Stimulated activated CD8-positive, alpha-beta memory T cell treated with anti-CD3 and anti-CD28 coated beads, Interleukin-15, amount 100 ng/mL, for 24 hours (primary cell): ENCODE results near the gene CDC25B.
"Not testable (repeated sequence)": the region's sequence is repeated elsewhere in the genome, so short reads cannot be mapped to it uniquely, and the experiment has no call there.

ENCODE experiments used
- DNase-seq: peaks from one replicate; pipeline ENCODE4 v3.0.0-alpha.2; 2020; ENCODE audit warnings: low read depth

CDC25B gene

DNA sequence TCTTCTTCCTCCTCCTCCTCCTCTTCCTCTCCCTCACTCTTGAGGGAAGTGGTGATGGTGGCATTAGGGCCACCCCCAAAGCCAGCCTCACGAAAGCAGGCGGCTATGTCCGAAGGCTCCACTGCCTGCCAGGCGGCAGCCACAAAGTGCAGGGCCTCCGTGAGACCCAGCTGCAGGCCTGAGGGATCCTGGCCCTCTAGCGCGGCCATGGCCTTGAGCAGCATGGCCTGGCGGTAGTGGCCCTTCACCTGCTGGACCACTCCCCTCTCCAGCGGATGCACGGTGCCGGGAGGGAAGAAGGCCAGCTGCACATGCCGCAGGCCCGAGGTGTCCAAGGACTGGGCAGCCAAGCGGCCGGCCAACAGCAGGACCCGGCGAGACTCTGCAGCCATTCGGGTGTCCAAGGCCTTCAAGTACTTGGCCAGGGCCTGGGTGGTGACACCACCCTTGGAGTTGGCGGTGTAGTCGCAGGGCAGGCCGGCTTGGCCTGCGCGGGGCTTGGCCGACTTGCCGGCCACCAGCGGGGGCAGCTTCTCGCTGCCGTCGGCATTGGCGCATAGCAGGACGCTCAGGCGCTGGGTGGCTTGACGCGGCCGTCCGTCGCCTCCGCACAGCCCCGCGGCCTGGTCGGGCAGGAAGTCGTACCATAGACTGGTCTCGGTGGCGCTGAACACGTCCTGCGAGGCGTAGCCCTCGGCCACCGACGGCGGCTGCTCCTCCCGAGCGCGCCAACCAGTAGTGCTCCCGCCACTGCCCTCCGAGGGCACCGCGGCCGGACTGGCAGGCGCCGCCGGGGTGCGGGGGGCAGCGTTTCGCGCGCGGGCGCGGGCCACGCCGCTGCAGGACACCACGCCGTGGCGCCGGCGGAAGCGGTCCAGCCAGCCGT is 10.6 kb upstream of the CDC25B start:
- DNase-seq = no peak

DNA sequence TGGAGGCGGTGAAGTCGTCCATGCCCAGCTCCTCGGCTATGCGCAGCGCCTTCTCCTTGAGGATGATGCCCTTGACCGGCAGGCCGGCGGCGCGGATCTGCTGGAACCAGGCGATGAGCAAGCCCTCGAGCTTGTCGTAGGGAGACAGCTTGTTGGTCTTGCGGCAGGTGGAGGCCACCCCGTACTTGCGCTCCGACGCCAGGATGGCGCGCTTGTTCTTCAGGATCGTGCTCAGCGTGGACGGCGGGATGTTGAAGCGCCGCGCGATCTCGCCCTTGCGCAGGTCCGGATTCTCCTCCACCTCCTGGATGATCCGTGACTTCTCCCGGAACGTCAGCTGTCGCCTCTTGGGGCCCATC is 10.0 kb upstream of the CDC25B start:
- DNase-seq = no peak

DNA sequence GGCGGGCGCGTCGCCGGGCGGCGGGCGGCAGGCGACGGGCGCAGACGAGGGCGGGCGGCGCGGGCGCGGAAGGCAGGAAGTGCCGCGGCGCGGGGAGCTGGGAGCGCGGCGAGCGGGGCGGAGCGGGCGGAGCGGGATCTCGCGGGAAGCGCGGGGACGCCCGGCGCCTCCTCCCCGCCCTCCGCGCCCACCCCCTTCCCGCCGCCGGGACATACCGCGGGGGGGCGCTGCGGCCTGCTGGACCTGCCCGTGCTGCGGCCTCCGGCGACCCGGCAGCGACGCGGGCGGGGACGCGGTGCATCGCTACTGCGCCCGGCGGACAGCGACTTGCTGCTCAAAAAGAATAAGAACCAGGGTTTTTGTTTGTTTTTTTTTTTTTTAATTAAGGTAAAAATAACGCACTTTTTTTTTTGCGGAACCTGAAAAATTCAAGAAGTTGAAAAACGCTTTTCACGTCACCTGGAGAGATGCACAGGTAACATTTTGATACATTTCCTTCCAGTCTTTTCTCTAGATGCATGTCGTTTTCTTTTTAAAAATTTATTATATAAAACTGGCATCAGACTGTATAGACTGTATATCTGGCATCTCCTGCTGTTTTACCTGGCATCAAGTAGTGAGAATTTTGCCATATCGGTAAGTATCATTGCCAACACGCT is 9.3 kb upstream of the CDC25B start, which contains the start of gene CENPB:
TSS of gene CENPB (minus strand) at position 76 of the 659 bp plus-strand sequence. CDS start 257 bp downstream, outside the sequence.
- DNase-seq = peak; percentile 85

DNA sequence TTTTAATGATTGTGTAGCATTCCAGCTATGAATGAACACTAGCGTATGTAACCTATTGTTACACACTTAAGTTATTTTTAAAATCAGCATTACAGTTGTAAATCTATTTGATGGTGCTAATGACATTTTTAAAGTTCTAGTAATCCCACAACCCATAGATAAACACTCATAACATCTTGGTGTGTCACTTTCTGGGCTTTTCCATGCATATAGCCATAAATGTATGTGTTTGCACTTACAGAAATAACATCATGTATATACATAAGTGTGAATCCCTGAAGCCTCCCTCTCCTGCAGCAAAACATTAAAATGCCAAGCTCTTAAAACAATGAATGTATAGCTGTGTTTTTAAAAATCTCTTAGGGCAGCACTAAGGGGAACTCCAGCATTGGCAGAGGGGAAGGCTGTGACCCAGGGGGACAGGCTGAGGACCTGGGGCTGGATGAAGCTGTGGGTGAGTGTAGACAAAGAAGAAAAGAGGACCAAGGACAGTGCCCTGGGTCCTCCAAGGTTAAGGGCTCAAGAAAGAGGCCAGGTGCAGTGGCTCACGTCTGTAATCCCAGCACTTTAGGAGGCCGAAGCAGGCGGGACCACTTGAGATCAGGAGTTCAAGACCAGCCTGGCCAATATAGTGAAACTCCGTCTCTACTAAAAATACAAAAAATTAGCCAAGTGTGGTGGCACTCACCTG is 8.6 kb upstream of the CDC25B start:
- no peak for DNase-seq

DNA sequence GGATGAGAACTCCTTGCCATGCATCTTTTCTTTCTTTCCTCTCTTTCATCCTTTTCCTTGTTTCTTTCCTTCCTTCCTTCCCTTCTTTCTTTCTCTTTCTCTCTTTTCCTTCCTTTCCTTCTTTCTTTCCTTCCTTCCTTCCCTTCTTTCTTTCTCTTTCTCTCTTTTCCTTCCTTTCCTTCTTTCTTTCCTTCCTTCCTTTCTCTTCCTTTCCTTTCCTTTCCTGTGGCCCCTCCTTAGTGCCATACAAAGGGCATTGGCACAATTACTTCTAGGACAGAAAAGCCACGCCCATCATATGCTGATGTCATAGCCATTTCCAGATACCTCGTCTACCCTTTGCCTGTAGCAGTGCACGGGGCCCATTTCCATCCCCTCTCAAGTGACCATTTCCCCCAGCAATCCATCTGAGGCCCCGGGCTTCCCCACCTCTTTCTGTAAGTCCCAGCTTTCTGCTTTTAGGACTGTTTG is 7.4 kb upstream of the CDC25B start:
- no peak for DNase-seq

DNA sequence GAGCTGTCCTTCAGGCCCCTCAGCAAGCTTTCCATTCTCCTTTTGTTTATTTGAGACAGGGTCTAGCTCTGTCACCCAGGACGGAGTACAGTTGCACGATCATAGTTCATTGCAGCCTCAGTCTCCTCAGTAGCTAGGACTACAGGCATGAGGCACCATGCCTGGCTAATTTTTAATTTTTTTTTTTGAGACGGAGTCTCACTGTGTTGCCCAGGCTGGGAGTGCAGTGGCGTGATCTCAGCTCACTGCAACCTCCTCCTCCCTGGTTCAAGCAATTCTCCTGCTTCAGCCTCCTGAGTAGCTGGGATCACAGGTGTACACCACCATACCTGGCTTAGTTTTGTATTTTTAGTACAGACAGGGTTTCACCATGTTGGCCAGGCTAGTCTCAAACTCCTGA is 6.9 kb upstream of the CDC25B start:
- not testable (repeated sequence) for DNase-seq

DNA sequence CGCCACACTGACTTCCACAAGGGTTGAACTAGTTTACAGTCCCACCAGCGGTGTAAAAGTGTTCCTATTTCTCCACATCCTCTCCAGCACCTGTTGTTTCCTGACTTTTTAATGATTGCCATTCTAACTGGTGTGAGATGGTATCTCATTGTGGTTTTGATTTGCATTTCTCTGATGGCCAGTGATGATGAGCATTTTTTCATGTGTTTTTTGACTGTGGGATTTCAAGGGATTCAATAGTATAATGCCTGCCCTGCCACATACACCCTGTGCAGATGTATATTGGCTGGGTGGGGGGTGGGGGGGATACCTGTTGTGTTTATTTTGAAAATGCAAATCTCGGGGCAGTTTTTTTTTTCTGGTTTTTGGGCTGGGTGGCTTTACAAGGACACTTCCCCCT is 1.9 kb upstream of the CDC25B start:
- DNase-seq = not testable (repeated sequence)

DNA sequence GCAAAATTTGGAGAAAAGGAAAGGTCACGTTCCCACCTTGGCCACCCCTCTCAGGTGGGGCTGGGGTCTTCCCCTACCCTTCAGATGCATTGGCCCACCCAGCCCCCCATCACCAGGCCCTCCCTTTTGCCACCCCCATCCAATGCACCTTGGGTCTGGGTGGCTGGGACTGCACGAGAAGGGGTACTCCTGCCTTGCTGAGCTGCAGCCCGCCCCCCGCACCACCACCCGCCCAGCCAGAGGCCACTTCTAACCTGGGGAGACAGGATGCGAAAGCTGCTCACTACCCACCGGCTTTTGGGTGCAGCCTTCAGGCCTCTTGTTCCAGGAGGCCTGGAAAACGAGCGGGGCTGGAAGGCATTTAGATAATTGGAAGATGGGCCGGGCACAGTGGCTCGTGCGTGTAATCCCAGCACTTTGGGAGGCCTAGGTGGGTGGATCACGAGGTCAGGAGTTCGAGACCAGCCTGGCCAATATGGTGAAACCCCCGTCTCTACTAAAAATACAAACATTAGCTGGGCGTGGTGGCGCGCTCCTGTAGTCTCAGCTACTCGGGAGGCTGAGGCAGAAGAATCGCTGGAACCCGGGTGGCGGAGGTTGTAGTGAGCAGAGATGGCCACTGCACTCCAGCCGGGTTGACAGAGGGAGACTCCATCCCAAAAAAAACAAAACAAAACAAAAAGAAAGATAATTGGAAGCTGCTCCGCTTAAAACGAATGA is 1.2 kb upstream of the CDC25B start:
- no peak for DNase-seq

DNA sequence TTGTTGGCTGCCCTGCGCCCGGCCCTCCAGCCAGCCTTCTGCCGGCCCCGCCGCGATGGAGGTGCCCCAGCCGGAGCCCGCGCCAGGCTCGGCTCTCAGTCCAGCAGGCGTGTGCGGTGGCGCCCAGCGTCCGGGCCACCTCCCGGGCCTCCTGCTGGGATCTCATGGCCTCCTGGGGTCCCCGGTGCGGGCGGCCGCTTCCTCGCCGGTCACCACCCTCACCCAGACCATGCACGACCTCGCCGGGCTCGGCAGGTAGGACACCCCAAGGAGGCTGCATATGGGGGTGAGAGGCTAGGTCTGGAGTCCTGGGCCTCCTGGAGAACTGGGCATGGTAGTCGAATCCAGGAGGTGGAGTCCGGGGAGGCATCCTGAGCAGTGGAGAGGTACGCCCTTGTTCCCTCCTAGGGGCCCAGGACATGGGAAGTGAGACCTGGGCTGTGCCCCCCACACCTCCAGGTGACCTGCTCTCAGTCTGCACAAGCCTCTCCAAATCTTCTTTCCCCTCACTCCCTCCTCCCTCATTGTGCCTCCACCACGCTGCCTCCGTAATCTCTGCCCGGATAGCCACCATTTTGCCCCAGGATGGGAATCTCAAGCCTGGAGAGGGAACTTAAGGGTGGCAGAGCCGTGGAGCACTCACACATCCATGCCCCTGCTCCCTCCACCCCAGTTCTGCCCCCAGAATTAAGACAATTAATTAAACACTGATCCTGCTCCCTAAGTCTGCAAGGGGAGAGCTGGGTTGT is 541 bp downstream of the CDC25B start:
- no peak for DNase-seq

DNA sequence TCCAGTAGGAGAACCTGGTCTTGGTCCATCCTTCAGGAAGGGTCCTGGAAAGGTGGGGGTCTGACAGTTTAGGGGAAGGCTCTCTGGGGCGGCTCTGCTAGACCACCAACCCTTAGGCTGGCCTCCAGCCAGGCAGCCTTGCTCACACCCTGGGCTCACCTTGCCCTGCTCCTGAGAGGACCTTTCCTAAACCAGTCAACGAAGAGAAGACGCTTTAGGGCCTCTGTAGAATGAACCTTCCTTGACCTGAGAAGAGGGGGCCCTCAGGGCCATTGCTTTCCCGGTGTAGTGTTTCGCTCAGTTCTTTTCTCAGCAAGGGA is 1.1 kb downstream of the CDC25B start:
- no peak for DNase-seq

DNA sequence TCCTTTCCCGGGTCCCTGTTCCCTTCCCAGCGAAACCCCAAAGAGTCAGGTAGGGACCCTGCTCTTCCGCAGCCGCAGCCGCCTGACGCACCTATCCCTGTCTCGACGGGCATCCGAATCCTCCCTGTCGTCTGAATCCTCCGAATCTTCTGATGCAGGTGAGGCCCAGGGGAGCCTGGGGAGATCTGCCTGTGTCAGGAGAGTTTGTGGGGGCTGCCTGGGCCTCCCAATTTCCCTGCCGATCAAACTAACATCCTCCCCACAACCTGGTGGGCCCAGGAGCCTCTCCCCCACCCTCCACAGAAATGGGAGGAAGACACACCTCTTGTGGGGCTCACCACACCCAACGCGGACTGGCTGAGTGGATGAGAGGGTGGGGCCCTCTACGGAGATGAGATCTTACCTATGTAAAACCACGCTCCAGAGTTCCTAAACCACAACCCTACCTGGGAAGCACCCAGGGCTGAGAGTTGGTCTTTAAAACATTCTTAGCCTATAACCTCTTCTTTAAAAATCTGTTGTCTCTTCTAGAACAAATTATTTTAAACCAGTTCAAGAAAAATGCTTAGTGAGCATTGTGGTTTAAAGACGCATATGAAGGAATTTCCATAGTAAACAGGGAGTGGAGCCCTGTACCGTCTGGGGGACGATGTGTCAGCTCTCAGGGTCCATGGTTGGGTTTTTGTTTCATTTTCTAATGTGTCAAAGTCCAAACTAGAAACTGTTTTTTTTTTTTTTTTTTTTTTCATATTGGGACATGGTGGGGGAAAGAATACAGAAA is 1.7 kb downstream of the CDC25B start:
- DNase-seq = no peak

DNA sequence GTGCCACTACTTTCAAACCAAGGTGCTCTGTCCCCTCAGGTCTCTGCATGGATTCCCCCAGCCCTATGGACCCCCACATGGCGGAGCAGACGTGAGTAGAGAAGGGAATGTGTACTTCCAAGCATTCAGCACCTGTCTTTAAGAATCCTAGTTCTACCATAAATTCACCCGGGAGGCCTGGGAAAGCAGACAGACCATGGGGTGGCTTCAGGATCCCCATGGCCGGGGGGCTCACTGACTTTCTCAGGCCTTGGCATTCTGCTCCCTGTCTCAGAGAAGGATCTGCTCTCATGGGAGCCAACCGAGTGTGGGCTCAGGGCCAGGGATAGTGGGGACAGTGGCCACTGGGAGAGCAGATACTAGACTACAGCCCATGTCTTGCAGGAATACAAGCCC is 2.3 kb downstream of the CDC25B start:
- DNase-seq = no peak

DNA sequence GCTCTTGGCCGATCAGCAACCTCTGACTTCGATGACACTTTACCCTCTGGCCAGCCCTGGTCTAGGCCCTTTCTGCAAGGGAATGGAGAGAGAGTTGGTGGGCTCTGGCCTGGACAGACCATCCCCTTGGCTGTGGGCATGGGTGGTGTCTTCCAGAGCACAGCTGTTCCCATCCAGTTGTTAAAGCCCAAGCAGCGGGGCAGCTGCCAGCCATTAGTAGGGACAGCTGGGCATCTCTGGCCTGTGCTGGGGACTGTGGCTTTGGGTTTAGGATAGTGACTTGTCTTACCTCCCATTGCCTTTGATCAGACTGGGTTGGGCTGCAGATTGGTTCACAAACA is 2.8 kb downstream of the CDC25B start:
- no peak for DNase-seq

DNA sequence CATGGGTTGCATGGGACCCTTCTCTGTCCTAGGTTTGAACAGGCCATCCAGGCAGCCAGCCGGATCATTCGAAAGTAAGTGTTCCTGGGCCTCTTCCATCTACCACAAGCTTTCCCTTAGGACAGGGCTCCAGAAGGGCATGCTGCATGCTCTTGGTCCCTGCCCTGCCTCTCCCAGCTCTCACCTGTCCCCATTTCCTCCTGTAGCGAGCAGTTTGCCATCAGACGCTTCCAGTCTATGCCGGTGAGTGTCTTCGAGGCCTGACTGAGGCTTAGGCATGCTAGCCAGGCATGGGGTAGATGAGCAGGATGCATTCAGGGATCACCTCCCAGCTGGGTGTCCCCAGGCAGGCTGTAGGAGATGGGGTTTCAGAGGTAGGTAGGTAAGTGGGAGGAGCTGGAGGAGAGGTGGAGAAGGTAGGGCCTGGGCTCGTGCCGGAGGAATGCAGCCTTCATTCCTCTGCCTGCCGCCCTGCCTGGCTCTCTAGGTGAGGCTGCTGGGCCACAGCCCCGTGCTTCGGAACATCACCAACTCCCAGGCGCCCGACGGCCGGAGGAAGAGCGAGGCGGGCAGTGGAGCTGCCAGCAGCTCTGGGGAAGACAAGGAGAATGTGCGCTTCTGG is 4.3 kb downstream of the CDC25B start:
- no peak for DNase-seq

DNA sequence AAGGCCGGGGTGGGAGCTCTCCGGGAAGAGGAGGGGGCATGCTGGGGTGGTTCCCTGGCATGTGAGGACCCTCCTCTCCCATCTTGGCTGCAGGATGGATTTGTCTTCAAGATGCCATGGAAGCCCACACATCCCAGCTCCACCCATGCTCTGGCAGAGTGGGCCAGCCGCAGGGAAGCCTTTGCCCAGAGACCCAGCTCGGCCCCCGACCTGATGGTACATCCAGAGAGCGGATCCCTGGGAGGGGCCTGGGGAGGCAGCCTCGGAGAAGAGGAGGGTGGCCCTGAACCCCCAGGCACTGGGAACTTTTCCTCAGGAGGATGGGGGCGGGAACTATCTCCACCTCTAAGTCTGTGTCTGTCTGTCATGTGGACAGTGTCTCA is 4.8 kb downstream of the CDC25B start:
- no peak for DNase-seq

DNA sequence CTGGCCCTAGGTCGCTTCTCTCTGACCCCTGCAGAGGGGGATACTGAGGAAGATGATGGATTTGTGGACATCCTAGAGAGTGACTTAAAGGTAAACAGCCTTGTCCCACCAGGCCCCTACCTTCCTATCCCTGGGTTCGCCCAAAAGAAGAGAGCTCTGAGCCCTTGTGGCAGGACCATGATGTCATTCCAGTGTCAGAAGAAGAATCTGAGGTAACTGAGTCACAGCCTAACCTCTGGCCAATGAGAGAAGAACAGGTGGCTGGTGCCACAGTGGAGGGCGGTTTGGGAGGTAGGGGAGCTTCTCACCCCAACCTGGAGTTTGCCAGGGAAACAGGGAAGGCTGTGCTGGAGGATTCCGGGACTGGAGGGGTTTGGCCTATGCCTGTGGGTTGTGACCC is 5.2 kb downstream of the CDC25B start:
- no peak for DNase-seq

DNA sequence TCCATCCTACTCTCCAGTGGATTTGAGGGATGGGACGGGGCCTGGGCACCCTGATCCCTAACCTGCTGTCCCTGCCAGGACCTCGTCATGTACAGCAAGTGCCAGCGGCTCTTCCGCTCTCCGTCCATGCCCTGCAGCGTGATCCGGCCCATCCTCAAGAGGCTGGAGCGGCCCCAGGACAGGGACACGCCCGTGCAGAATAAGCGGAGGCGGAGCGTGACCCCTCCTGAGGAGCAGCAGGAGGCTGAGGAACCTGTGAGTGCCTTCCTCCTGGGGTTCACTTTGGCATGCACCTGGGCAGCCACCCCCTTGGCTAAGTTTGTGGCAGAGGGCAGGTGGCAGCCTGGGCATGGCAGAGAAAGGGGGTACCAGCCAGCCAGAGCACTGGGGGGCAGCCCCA is 5.7 kb downstream of the CDC25B start:
- DNase-seq = no peak

DNA sequence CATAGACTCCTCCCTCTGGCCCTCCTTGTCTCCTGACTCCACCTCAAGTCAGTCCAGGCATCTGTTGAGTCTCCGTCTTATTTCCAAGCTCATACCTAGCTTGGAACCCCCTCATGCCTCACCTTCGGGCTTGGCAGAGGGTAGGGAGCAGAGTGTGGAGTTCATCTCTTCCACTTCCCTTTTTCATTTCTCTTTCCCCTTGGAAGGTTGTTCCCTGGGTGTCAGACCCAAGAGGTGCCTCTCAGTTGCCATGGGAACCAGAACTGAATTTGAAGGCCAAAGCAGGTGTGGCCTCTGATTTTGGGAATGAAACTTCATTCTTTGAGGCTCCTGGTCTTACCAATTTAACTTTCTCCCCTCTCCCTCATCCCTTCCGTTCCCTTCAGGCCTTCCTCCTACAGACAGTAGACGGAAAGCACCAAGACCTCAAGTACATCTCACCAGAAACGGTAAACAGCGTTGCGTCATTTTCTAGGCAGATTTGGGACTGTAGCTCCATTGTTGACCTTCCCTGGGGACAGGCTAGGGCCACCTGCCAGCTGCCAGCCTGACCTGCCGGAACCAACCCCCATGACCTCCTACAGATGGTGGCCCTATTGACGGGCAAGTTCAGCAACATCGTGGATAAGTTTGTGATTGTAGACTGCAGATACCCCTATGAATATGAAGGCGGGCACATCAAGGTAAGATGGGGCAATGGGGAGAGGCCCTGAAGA is 6.6 kb downstream of the CDC25B start:
- DNase-seq = no peak

DNA sequence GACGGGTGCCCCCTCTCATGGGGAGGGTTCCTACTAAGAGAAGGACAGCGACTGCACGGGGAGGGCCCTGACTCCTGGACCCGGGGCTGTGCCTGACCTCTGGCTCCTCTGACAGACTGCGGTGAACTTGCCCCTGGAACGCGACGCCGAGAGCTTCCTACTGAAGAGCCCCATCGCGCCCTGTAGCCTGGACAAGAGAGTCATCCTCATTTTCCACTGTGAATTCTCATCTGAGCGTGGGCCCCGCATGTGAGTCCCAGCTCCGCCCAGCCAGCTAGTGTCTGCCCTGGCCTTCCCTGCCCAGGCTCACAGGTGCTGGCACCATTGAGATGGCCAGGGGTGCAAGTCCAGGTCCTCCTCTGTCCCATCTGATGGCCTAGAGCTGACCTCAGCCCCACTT is 7.2 kb downstream of the CDC25B start:
- DNase-seq = no peak

DNA sequence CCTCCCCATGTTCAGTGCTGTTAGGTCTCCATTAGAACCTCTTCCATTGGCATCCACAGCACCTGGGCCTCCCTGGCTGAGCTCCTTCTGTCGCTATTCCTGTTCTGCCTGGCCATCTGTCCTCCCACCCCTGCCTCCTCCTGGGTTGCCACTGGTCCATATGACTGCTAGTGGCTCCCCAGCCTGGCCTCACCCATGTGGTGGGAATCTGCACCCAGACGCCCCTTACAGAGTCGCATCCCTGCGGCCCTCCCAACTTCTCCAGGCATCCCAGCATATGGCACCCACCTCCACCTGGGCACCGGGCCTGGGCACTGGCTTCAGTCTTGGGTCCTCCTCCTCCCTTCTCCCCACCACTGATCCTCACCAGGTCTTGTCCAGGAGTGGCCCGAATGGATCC is 7.7 kb downstream of the CDC25B start:
- no peak for DNase-seq
